DND-41 (cell line): ENCODE results near the gene PMEL.
A peak's percentile ranks its signal among the peaks of the same experiment; 100 is the strongest.
"Not testable (repeated sequence)": the region's sequence is repeated elsewhere in the genome, so short reads cannot be mapped to it uniquely, and the experiment has no call there.

ENCODE experiments used
- ATAC-seq: fragments of 200-7000 bp; cut with Tn5 transposase; 3 replicates; pipeline ENCODE4 v1.9.1; 2021; ENCODE audit warnings: low read depth; ENCODE audit not compliant: insufficient read depth
- DNase-seq: peaks from one replicate; pipeline ENCODE4 v3.0.0-alpha.2; 2020
- H2AFZ ChIP-seq: 2 replicates; pipeline ENCODE4 v1.6.0; 2012; ENCODE audit warnings: low read depth, low read length
- H3K27ac ChIP-seq: 2 replicates; pipeline ENCODE4 v1.5.1; 2012; ENCODE audit warnings: low read length, inconsistent platforms
- H3K27me3 ChIP-seq: fragments of 200-600 bp; sonication (generic); 2 replicates; pipeline ENCODE4 v1.6.0; 2012; ENCODE audit warnings: low read length, mild to moderate bottlenecking, inconsistent platforms; ENCODE audit not compliant: insufficient read depth, poor library complexity
- H3K36me3 ChIP-seq: 2 replicates; pipeline ENCODE4 v1.5.1; 2012; ENCODE audit warnings: low read length, inconsistent platforms; ENCODE audit not compliant: insufficient read depth
- H3K4me1 ChIP-seq: 2 replicates; pipeline ENCODE4 v1.5.1; 2012; ENCODE audit warnings: mild to moderate bottlenecking, low read length; ENCODE audit not compliant: insufficient read depth
- H3K4me2 ChIP-seq: 2 replicates; pipeline ENCODE4 v1.6.0; 2012; ENCODE audit warnings: mild to moderate bottlenecking, moderate library complexity, low read length, inconsistent platforms; ENCODE audit not compliant: insufficient read depth
- H3K4me3 ChIP-seq, 2 experiments: fragments of 200-600 bp in 1 of 2; shearing (Covaris generic) in 1 of 2; 2 replicates each; pipeline ENCODE4 v1.5.1; 2012 to 2016; ENCODE audit warnings: inconsistent platforms in 2 of 2, low read length in 2 of 2, mild to moderate bottlenecking in 2 of 2, low read depth in 1 of 2, moderate library complexity in 1 of 2
- H3K79me2 ChIP-seq: 2 replicates; pipeline ENCODE4 v1.6.0; 2012; ENCODE audit warnings: low read length, inconsistent platforms; ENCODE audit not compliant: insufficient read depth
- H3K9ac ChIP-seq: 2 replicates; pipeline ENCODE4 v1.6.0; 2012; ENCODE audit warnings: low read depth, mild to moderate bottlenecking, inconsistent platforms, low read length, moderate library complexity
- H3K9me3 ChIP-seq: 2 replicates; pipeline ENCODE4 v1.5.1; 2012; ENCODE audit warnings: low read length, moderate library complexity, mild to moderate bottlenecking, inconsistent platforms; ENCODE audit not compliant: insufficient read depth, severe bottlenecking
- H4K20me1 ChIP-seq: 2 replicates; pipeline ENCODE4 v1.6.0; 2012; ENCODE audit warnings: low read length; ENCODE audit not compliant: insufficient read depth
- CTCF ChIP-seq: IDR thresholded peaks from 2 replicates; pipeline ENCODE4 v1.5.1; 2012; ENCODE audit warnings: borderline replicate concordance, low read length, moderate library complexity, mild to moderate bottlenecking; ENCODE audit not compliant: poor library complexity, severe bottlenecking; ENCODE audit errors: extremely low read depth
- EZH2 ChIP-seq: IDR thresholded peaks from 3 replicates; pipeline ENCODE4 v1.6.1; 2012; ENCODE audit warnings: borderline replicate concordance, low read depth, mild to moderate bottlenecking, moderate library complexity, low read length, inconsistent platforms; ENCODE audit not compliant: severe bottlenecking

PMEL gene

GRCh38 chr12:56004211-56004610 is 38.4 kb upstream of the PMEL start:
- Histone ChIP-seq H3K9me3 (no peaks in the 10 kb centered on the region), H4K20me1 (no peaks in the 10 kb centered on the region), H3K27me3 (no peaks in the 10 kb centered on the region), H3K9ac (no peak overlapping the region), H3K27ac (no peak overlapping the region), H3K4me2 (no peak overlapping the region), H3K79me2 (no peaks in the 10 kb centered on the region), H3K4me1 (peaks cover 9% of the 10 kb centered on the region), H3K4me3 (no peak overlapping the region), H3K36me3 (no peaks in the 10 kb centered on the region), H2AFZ (no peak overlapping the region)
- no peak for TF ChIP-seq CTCF
- no peak for TF ChIP-seq EZH2
- DNase-seq (no peak), ATAC-seq (no peak)

GRCh38 chr12:56003376-56003775 is 37.5 kb upstream of the PMEL start:
- not testable (repeated sequence) for H3K79me2 ChIP-seq, H3K4me3 ChIP-seq, H3K9ac ChIP-seq, H3K36me3 ChIP-seq, H3K27me3 ChIP-seq, H3K27ac ChIP-seq, DNase-seq, H4K20me1 ChIP-seq, ATAC-seq, H3K4me1 ChIP-seq, H3K4me2 ChIP-seq, H3K9me3 ChIP-seq, H2AFZ ChIP-seq

- Histone ChIP-seq H3K36me3 (no peaks in the 10 kb centered on the region), H3K27ac (no peak overlapping the region), H3K4me2 (no peak overlapping the region), H3K4me1 (no peaks in the 10 kb centered on the region), H3K27me3 (no peaks in the 10 kb centered on the region), H3K4me3 (no peak overlapping the region), H3K9me3 (no peaks in the 10 kb centered on the region), H2AFZ (no peak overlapping the region), H4K20me1 (no peaks in the 10 kb centered on the region), H3K9ac (no peak overlapping the region), H3K79me2 (no peaks in the 10 kb centered on the region)
- DNase-seq (no peak), ATAC-seq (no peak)
- TF ChIP-seq CTCF (no peak), EZH2 (no peak)
These were observed 35.8 kb upstream of the PMEL start for GRCh38 chr12:56001487-56002100.

- not testable (repeated sequence) for H3K4me1 ChIP-seq, H3K9me3 ChIP-seq, H3K27me3 ChIP-seq, H3K4me2 ChIP-seq, H3K9ac ChIP-seq, H3K27ac ChIP-seq, H3K36me3 ChIP-seq, H3K79me2 ChIP-seq, ATAC-seq, DNase-seq, H2AFZ ChIP-seq, H4K20me1 ChIP-seq, H3K4me3 ChIP-seq
- TF ChIP-seq CTCF = peak; percentile 6
These were observed 34.2 kb upstream of the PMEL start for GRCh38 chr12:55999999-56000540.

GRCh38 chr12:55999522-55999921 is 33.7 kb upstream of the PMEL start:
- ATAC-seq (0 out of 3 replicates have a peak, but pooled peaks have one; percentile 21), DNase-seq (peak; percentile 66)
- H3K4me3 ChIP-seq, H3K27ac ChIP-seq, H3K36me3 ChIP-seq, H3K27me3 ChIP-seq, H4K20me1 ChIP-seq, H3K4me2 ChIP-seq, H3K9ac ChIP-seq, H3K4me1 ChIP-seq, H3K79me2 ChIP-seq, H3K9me3 ChIP-seq: not testable (repeated sequence)
- H2AFZ ChIP-seq = peak overlapping the region; percentile 49; the same call in 1 of the 2 replicates
